HG02678 (cell line): ENCODE results near the gene GAMT.

Experiments used
- ATAC-seq: cut with Tn5 transposase; IDR thresholded peaks from one replicate; pipeline ENCODE4 v1.9.1; 2021; ENCODE audit warnings: mild to moderate bottlenecking, moderate library complexity; ENCODE audit not compliant: unreplicated experiment

GAMT gene

DNA sequence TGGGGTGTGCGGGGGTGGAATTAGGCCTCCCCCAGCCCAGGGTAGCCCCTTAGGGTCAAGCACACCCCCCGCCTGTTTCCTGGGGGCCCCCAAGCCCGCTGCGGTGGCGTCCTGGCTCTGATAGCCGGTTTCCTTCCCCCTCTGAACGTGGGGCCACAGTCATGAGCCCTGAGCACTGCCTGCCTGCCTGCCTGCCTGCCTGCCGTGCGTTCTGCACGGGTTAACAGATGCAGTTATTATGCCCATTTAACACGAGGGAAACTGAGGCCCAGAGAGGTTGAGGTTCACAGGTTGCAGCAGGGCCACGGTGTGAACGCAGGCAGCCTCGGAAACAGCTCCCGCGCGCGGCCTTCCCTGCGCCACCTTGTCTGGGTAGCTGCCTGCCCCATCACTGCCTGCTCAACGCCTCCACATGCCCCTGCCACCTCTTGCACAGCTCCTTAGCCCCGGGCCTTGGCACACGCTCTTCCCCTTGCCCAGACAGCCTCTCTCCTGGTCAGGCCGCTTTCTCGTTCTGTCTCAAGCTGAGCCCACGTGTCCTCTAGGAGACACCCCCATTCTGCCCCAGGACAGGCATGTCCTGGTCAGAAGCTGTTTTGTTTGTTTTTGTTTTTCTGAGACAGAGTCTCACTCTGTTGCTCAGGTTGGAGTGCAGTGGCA, 1.2 kb upstream of the GAMT start:
- no peak for ATAC-seq

DNA sequence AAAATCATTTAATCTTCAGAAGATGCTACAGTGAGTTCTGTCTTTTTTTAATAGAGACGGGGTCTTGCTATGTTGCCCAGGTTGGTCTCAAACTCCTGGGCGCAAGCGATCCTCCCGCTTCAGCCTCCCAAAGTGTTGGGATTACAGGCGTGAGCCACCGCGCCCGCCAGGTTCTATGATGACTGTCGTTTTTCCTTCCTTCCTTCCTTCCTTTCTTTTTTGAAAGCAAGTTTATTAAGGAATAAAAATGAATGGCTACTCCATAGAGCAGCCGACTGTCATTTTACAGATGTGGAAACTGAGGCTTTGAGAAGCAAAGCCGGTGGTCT, 511 bp upstream of the GAMT start:
- ATAC-seq, result no peak

DNA sequence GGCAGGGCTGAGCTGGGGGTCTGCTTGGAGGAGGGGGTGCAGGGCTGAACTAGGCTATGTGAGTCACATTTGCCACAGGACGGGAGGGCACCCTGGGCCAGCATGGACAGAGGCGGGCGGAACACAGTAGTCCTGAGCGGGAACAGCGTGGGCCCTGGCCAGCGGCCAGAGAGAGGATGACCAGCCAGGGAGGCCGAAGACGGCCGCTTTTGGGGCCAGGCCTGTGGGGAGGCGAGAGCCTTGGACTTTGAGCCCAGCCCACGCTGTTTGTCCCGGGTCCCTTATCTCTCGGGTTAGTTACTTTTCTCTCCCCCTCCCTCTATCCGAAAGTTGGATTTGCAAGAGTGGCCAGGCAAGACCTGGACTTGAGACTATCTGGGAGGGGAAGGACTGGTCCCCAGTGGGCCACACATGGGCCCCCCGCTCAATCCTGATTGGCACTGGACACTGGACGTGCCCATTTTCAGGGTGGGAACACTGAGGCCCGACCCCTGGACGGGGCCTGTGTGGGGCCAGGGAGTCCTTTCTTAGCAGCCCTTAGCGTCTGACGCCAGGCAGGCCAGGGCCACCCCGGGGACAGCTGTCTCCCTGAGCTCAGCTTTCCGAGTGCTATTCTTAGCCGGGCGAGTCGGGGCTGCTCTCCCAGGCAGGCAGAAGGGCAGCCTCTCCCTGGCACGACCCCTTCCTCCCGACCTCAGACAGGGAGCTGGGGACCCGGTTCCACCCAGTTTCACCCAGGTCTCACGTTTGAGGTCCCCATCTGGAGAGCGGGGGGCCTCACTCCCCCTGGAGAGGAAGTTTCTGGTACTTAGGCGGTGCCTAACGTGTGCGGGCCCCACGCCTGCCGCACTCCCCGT, 833 bp downstream of the GAMT start:
- ATAC-seq, result no peak

DNA sequence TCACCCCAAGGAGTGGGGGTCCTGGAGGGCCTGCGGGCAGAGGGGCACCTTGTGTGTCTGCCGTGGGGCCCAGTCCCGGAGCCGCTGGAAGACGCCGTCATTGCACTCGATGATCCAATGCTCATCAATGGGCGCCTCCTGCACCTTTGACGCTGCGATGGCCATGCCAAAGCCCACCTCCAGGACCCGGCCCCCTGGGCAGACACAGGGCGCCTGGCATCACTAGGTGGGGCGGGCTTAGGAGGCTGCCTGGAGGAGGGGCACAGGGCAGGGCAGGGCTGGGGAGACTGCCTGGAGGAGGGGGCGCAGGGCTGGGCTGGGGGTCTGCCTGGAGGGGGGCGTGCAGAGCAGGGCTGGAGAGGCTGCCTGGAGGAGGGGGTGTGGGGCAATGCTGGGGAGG, 1.6 kb downstream of the GAMT start:
- no peak for ATAC-seq

DNA sequence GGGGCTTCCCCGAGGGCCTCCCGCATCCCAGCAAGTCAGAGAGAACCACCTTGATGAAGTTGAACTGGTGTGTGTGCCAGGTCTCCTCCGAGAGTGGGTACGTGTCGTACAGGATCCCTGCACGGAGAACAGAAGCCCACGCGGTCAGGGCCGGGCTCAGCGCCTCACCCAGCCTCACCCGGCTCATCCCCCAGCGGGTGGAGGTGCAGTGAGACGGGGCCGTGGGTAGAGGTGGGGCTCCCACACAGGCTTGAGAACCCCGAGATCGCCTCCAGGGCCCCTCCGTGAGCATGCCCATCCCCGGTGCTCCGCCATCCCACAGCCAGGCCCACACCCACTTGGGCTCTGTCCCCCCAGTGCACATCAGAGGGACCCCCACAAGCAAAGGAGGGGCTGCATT, 2.3 kb downstream of the GAMT start:
- no peak for ATAC-seq

DNA sequence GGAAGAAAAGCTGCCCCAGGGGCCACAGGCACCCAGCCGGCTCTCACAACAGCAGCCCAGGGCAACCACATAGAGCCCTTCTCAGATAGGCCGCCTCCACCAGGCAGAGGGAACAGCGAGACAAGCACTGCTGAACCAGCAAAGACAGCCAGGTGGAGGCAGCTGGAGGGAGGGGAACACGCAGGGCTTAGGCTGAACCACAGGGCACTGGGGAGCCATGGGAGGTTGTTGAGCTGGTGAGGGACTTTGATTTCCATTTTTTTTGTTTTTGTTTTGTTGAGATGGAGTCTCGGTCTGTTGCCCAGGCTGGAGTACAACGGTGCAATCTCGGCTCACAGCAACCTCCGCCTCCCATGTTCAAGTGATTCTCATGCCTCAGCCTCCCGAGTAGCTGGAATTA, 3.5 kb downstream of the GAMT start:
- no peak for ATAC-seq

DNA sequence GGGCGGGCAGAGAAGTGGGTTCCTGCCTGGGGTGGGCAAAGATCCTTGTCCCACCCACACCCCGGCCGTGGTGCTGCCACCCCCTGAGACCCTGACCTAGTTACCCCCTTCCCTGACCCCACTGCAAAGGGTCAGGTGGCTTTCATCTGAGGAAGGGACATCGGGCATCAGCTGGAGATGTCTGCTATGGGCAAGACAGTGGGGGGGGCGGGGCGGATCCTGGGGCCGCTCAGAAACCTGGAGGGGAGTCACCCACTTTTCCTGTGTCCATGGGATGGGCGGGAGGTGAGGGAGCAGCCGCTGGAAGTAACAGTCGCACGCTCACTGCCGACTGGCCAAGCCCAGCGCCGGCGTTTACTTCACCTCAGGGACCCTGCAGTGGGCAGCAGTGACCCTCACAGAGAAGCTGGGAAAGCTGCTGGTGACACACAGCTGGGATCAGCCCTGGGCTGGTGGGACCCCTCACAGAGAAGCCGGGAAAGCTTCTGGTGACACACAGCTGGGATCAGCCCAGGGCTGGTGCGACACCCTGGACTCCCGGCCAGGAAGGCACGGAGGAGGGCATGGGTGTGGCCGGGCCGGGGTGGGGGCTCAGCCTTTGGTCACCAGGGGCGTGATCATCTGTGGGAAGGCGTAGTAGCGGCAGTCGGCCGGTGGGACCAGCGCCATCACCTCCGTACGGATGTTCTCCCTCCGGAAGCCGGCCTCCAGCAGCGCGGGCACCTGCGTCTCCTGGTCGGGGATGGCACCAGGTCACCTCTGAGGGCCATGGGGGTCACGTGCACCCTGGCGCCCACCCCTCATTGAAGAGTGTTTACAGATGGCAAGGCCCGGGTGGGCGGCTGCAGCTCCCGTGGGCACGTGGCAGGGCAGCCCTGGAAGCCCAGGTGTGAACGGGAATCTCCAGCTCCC, 4.3 kb downstream of the GAMT start:
- ATAC-seq, result no peak

DNA sequence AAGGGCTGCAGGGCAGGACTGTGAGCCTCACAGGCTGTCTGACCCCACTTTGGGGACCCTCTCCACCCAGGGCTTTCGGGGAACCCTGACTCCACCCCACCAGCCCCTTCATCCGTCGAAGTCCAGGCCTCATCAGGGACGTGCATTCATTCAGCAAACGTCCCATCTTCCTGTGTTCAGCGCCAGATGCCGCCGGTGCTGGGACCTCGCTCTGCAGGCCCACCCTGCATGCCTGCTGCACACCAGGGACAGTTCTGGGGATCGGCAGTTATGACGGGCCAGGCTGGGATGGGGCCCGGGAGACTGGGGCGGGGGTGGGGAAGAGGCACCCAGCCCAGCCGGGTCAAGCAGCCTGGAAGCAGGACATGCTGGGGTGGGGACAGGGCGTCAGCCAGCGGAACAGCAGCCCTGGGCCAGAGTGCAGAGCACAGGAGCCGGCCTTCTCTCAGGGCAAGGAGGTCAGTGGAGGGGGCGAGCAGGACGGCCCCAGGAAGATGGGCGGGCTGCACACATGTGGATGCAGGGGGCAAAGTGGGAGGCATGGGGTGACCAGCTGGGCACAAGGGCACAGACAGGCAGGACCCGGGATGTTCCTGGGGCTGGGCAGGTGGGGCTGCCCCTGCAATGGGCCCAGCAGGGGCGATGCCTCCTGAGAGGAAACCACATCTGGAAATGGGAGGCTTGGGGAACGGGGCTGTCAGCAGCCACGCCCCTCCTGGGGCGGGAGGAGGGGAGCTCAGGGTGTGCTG, 5.1 kb downstream of the GAMT start:
- no peak for ATAC-seq

DNA sequence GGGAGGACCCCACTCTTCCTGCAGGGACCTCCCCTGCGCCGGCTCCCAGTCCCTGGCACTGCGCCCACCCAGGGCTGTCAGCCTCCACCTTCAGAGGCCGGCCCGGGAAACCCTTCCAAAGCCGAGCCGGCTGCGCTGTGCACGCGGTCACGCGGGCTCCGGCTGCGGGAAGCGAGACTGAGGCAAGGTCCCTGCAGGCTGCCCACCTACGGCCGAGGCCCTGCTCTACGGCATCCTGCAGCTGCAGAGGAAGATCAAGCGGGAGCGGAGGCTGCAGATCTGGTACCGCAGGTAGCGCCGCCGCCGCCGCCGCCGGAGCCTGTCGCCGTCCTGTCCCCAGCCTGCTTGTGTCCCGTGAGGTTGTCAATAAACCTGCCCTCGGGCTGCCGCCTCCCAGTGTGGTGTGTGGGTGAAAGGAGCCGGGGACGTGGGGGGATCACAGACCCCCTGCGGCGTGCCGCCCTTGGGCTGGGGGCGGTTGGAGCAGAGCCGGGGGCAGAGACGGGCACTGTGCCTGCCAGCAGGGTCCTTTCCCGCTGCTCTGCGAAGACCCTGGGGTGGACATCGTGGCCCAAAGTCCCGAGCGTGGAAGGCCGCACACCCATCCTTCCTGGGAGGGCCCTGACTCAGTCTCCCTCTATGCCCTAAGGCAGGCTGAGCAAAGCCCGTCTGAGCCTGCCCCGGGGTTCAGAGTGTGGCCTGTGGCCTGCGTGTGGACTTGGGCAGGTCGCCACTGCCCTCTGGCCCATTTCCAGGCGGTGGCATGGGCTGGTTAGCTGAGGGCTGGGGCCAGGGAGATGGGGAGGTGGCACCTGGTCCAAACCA, 5.9 kb downstream of the GAMT start:
- ATAC-seq, result no peak

DNA sequence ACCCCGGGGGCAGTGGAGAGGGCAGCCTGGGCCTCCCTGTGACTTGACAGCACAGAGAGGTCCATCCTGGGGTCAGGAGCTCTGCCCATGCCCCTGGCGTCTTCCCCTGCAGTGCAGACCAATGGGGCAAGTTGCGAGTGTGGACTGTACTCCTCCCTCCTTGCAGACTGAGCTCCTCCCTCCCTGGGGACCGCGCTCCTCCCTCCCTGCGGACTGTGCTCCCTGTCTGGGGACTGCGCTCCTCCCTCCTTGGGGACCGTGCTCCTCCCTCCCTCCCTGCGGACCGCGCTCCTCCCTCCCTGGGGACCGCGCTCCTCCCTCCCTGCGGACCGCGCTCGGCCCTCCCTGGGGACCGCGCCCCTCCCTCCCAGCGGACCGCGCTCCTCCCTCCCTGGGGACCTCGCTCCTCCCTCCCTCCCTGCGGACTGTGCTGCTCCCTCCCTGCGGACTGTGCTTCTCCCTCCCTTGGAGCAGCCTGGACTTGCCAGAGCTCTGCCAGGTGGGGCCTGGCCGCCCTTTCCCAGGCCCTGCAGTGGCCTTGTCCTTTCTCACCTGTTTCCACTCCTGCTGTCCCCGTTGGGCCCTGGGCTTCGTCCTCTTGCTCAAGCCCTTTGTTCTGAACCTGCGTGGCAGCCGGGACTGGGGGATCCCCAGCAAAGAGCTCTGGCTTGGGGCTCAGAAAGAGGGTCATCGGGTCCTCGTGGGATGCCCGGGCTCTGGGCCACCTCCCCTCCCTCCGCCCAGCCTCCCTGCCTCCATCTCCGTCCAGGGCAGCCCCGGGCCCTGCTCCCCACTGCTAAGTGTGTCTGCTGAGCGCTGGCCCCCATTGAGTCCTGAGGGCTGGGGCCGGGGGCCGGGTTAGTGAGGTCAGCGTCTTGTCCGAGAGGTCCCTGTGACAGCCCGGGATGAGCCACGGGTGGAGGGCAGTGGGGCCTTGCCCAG, 6.8 kb downstream of the GAMT start:
- no peak for ATAC-seq

DNA sequence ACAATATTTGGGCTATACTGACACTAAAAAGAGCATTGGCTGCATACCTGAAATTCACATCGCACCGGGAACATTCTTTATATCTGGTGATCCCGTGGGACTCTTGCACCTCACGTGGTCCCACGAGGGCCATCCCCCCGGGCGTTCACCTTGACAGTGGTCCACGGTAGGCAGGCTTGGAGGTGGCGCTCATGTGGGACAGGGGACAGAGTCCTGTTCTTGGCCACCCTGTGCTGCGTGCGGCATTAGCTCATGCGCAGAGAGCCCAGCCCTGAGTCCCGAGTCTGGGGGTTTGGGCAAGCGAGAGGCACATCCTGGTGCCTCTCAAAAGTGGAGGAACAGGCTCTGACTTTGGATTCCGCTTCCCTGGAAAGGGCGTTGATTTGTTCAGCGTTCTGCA, 7.5 kb downstream of the GAMT start:
- no peak for ATAC-seq

DNA sequence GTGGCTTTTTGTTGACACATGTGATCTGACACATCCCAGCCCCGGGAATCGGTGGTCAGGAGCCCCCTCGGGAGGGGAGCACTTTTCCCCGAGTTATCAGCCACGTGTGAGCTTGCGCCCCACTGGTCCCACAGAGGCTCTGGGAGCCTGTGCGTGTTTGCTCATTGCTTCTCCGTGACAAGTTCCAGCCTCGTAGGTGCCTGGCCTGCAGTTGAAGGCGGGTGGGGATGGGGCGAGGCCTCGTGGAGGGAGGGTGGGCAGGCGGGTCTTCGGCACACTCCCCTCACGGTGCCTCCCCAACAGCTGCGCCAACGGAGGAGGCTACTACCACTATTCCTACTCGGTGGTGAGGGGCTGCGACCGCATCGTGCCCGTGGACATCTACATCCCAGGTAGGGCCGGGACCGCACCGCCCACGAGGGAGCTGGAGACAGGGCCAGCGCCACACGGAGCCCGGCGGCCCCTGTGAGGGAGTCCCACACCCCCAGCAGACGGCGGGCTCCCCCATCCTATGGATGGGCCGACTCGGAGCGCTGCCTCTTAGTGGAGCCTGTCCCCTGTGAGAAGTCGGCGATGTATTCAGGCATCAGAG, 8.3 kb downstream of the GAMT start:
- ATAC-seq, result no peak

DNA sequence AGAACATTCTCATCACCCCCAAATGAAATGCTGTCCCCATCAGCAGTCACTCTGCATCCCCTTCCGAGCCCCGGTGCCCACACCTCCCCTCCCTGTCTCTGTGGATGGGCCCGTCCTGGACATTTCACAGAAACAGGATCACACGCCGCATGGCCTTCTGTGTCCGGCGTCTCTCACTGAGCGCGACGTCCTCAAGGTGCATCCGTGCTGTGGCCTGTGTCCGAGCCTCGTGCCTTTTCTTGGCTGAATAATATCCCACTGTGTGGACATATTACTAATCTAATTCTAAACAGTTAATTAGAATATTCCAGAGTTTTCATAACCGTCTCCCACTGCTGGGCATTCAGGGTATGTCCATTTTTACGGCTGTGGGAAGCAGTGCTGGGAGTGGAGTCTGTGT, 8.9 kb downstream of the GAMT start:
- ATAC-seq, result no peak

DNA sequence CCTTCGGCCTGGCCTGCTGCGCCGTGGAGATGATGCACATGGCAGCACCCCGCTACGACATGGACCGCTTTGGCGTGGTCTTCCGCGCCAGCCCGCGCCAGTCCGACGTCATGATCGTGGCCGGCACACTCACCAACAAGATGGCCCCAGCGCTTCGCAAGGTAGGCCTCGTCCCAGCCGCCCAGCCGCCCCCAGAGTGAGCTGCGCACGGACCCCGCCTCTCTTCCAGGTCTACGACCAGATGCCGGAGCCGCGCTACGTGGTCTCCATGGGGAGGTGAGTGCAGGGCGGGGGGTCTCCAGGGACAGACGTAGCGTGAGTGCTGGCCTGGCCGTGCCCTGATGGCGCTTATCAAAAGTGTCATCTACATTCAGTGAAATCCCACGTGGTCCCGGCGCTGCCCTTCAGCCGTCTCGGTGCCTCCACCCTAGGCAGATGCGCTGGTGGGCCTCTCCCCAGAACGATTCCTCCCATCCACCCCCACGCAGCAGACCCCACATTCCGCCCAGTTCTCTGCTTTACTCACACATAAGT, 10.4 kb downstream of the GAMT start:
- ATAC-seq, result no peak

DNA sequence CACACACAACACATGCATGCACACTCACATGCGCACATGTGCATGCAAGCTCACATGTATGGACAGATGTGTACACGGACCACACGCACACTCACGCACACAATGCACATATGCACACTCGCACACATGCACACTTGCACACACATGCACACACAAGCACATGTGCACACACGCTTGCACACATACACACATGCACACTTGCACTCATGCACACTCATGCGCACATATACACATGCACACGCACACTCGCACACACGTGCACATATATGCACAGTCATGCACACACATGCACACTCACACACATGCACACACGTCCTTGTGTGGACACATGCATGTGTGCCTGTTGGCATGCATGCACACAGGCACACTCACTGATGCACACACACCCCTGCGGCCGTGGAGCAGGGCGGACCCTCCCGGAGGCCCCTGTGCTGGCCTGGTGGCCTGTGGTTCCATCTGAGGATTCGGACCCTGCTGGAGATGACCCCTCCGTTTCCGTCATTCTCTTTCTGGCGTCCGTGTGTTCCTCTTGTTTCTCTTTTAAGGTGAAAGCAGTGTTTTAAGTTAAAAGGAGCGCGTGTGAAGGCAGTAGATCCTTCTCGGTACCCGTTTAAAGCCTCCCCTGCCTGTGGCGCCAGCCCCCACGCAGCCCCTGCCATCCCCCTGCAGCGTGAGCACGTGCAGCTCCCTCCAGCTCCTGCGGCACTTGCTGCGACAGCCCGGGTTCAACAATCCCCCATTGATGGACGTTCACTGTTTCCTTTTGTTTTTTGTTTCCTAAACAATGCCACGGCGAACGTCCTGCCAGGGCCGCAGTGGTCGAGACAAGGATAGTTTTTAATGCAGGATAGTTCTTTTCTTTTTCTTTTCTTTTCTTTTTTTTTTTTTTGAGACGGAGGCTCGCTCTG, 12.1 kb downstream of the GAMT start:
- no peak for ATAC-seq

DNA sequence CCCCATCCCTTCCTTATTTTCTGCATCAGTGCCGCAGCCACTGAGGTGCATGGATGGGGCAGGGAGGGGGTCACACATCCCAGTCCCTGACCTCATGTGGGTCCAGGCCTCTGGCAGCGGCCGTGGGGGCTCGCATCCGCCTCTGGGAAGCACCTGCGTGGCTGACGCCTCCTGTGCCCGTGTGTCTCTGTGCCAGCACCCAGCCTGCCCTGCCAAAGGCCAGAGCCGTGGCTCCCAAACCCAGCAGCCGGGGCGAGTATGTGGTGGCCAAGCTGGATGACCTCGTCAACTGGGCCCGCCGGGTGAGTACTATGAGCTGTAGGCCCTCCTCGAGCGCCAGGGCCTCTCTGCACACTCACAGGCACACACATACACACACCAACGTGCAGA, 12.7 kb downstream of the GAMT start:
- ATAC-seq, result no peak
